Neural cell (in vitro differentiated cells): ENCODE results near the gene CCIN. TPM values are rescaled to one million over a fixed set of nuclear protein-coding genes. Genes with fewer than 3 reads are reported as not detected.

Experiments used
- H2AFZ ChIP-seq: fragments of 200-600, 300-800 bp; sonication (generic), shearing (Covaris generic); 2 replicates; pipeline ENCODE4 v1.6.0; 2014; ENCODE audit warnings: low read depth, mild to moderate bottlenecking, antibody characterized with exemption, low read length, moderate library complexity
- H3F3A ChIP-seq: fragments of 200-600 bp; shearing (Covaris generic); 2 replicates; pipeline ENCODE4 v1.6.1; 2016; ENCODE audit warnings: mild to moderate bottlenecking, moderate library complexity, mixed read lengths, antibody characterized with exemption, low read length; ENCODE audit not compliant: insufficient read depth, poor library complexity, severe bottlenecking
- H3K27ac ChIP-seq: fragments of 200-600, 300-800 bp; sonication (generic), shearing (Covaris generic); 2 replicates; pipeline ENCODE4 v1.5.1; 2014; ENCODE audit warnings: mild to moderate bottlenecking, low read length, moderate library complexity
- H3K27me3 ChIP-seq: fragments of 300-800, 200-600 bp; sonication (generic), shearing (Covaris generic); 2 replicates; pipeline ENCODE4 v1.6.0; 2014; ENCODE audit warnings: mild to moderate bottlenecking, low read depth, low read length, moderate library complexity; ENCODE audit not compliant: insufficient read depth
- H3K36me3 ChIP-seq: fragments of 300-800, 200-600 bp; sonication (generic), shearing (Covaris generic); 2 replicates; pipeline ENCODE4 v1.5.1; 2014; ENCODE audit warnings: mild to moderate bottlenecking, antibody characterized with exemption, low read length, moderate library complexity; ENCODE audit not compliant: insufficient read depth
- H3K4me2 ChIP-seq: fragments of 300-800, 200-600 bp; sonication (generic), shearing (Covaris generic); 2 replicates; pipeline ENCODE4 v1.6.0; 2014; ENCODE audit warnings: mild to moderate bottlenecking, low read length
- H3K4me3 ChIP-seq: fragments of 300-800, 200-600 bp; sonication (generic), shearing (Covaris generic); 2 replicates; pipeline ENCODE4 v1.5.1; 2014; ENCODE audit warnings: mild to moderate bottlenecking, low read length, moderate library complexity
- H3K79me2 ChIP-seq: fragments of 200-600 bp; shearing (Covaris generic); replicated peaks from 2 replicates; pipeline ENCODE4 v1.6.0; 2014; ENCODE audit warnings: mild to moderate bottlenecking, low read length, moderate library complexity; ENCODE audit not compliant: insufficient read depth
- H3K9ac ChIP-seq: fragments of 300-800, 200-600 bp; sonication (generic), shearing (Covaris generic); 2 replicates; pipeline ENCODE4 v1.6.1; 2016; ENCODE audit warnings: mild to moderate bottlenecking, low read length, mixed read lengths
- H3K9me2 ChIP-seq: fragments of 200-600 bp; shearing (Covaris generic); 2 replicates; pipeline ENCODE4 v1.6.1; 2016; ENCODE audit warnings: mild to moderate bottlenecking, low read length, mixed read lengths; ENCODE audit not compliant: insufficient read depth
- H3K9me3 ChIP-seq: fragments of 200-600, 300-800 bp; sonication (generic), shearing (Covaris generic); 2 replicates; pipeline ENCODE4 v1.6.1; 2016; ENCODE audit warnings: mild to moderate bottlenecking, mixed run types, low read length, moderate library complexity, mixed read lengths
- H4K20me1 ChIP-seq: fragments of 200-600 bp; shearing (Covaris generic); 2 replicates; pipeline ENCODE4 v1.6.1; 2016; ENCODE audit warnings: mild to moderate bottlenecking, mixed run types; ENCODE audit not compliant: insufficient read depth
- EP300 ChIP-seq: fragments of 450-650 bp; conservative IDR thresholded peaks from 2 replicates; pipeline ENCODE4 v1.6.1; 2014; ENCODE audit warnings: antibody characterized with exemption, mild to moderate bottlenecking, moderate library complexity; ENCODE audit not compliant: poor library complexity, severe bottlenecking
- EZH2 ChIP-seq: fragments of 200-600, 300-800 bp; shearing (Covaris generic), sonication (generic); IDR thresholded peaks from 2 replicates; pipeline ENCODE4 v1.6.1; 2014; ENCODE audit warnings: antibody characterized with exemption, low read length, borderline replicate concordance, mild to moderate bottlenecking; ENCODE audit not compliant: insufficient read depth, poor library complexity, severe bottlenecking
- MXI1 ChIP-seq: fragments of 450-650 bp; conservative IDR thresholded peaks from 2 replicates; pipeline ENCODE4 v1.6.1; 2014; ENCODE audit warnings: antibody characterized with exemption, mild to moderate bottlenecking; ENCODE audit not compliant: poor library complexity, severe bottlenecking
- POLR2AphosphoS5 ChIP-seq: IDR thresholded peaks from 2 replicates; pipeline ENCODE4 v1.6.1; 2012
- RAD21 ChIP-seq: fragments of 450-650 bp; conservative IDR thresholded peaks from 2 replicates; pipeline ENCODE4 v1.6.1; 2014; ENCODE audit warnings: antibody characterized with exemption, mild to moderate bottlenecking, moderate library complexity
- REST ChIP-seq: IDR thresholded peaks from 2 replicates; pipeline ENCODE4 v1.6.1; 2012; ENCODE audit warnings: borderline replicate concordance
- SMC3 ChIP-seq: fragments of 450-650 bp; conservative IDR thresholded peaks from 2 replicates; pipeline ENCODE4 v1.6.1; 2014; ENCODE audit warnings: antibody characterized with exemption, mild to moderate bottlenecking, moderate library complexity; ENCODE audit not compliant: poor library complexity
- TAF1 ChIP-seq: IDR thresholded peaks from 2 replicates; pipeline ENCODE4 v1.6.1; 2012; ENCODE audit warnings: low read depth
- polyA plus RNA-seq: library from polyadenylated mRNA; depleted of rRNA; stranded (reverse); fragments of >200 nt; gene quantifications from 2 replicates; pipeline ENCODE4 v1.2.3, GENCODE V29; 2014
- TF ChIP-seq, protein P1 (sequence below): fragments of 450-650 bp; IDR thresholded peaks from 2 replicates; pipeline ENCODE4 v1.5.1; 2014; ENCODE audit warnings: antibody characterized with exemption, mild to moderate bottlenecking, moderate library complexity; ENCODE audit not compliant: poor library complexity, severe bottlenecking

The CCIN gene
- polyA plus RNA-seq, 1 donor from 2014 or later: not detected

DNA sequence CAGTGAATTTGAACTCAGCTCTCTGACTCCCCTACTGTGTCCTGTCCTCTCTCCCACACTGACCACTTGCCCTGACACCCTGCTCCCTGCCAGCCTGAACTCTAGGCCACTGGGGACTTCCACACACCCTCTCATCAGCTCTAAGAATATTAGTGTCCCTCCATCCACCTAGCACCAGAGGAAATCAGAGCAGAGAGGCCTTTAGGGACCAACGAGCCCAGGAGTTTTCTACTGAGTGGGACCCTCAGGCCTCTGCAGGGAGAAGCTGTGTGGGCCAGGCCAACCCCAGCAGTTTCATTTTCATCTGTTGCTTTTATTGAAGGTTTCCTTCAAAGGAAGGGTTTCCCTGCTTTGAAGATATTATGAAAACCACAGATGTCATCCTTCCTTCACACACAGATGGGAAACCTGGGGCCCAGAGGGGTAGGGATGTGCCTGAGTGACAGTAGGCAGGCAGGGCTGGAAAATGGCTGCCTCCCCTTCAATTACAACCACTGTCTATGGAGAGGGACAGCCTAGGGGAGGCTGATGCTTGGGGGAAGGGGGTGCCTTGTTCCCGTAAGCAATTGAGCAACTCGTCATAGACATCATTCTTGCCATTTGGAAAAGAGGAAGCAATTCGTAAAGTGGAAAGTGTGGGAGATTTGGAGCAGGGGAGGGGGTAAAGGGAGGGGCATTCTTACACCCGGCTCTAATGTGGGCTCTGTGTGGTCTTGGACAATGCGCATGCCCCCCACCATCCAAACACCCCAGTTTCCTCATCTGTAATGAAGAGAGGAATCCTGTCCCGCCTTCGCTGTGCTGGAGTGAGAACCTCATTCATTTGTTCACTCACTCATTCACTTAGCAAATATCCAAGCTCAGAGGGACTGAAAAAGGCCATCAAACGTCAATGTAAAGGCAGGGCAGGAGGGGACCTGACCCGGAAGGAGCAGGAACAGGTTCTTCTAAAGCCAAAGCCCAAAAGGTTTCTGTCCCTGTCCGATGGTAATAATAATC is 28.8 kb upstream of the CCIN start:
- Histone ChIP-seq H2AFZ (no peak overlapping the region), H3K9me3 (no peaks in the 10 kb centered on the region), H3K36me3 (no peaks in the 10 kb centered on the region), H3K4me2 (no peak overlapping the region), H3K4me3 (no peak overlapping the region), H4K20me1 (no peaks in the 10 kb centered on the region), H3K27me3 (peaks cover 23% of the 10 kb centered on the region), H3K9me2 (no peaks in the 10 kb centered on the region), H3K27ac (no peak overlapping the region), H3F3A (no peaks in the 10 kb centered on the region), H3K79me2 (no peaks in the 10 kb centered on the region), H3K9ac (no peak overlapping the region)
- TF ChIP-seq RAD21 (no peak), EP300 (no peak), POLR2AphosphoS5 (no peak), TAF1 (no peak), SMC3 (no peak), REST (no peak), EZH2 (no peak), MXI1 (no peak)
- TF ChIP-seq, protein P1, sequence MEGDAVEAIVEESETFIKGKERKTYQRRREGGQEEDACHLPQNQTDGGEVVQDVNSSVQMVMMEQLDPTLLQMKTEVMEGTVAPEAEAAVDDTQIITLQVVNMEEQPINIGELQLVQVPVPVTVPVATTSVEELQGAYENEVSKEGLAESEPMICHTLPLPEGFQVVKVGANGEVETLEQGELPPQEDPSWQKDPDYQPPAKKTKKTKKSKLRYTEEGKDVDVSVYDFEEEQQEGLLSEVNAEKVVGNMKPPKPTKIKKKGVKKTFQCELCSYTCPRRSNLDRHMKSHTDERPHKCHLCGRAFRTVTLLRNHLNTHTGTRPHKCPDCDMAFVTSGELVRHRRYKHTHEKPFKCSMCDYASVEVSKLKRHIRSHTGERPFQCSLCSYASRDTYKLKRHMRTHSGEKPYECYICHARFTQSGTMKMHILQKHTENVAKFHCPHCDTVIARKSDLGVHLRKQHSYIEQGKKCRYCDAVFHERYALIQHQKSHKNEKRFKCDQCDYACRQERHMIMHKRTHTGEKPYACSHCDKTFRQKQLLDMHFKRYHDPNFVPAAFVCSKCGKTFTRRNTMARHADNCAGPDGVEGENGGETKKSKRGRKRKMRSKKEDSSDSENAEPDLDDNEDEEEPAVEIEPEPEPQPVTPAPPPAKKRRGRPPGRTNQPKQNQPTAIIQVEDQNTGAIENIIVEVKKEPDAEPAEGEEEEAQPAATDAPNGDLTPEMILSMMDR: no peak

GRCh38 chr9:36141288-36141687 is 27.9 kb upstream of the CCIN start:
- Histone ChIP-seq H3K4me2 (no peak overlapping the region), H3K27ac (no peak overlapping the region), H3K4me3 (no peak overlapping the region), H3K9ac (no peak overlapping the region), H3K79me2 (no peaks in the 10 kb centered on the region), H3K27me3 (peaks cover 15% of the 10 kb centered on the region), H3K9me3 (no peaks in the 10 kb centered on the region), H3K36me3 (no peaks in the 10 kb centered on the region), H2AFZ (no peak overlapping the region), H3K9me2 (no peaks in the 10 kb centered on the region), H4K20me1 (no peaks in the 10 kb centered on the region), H3F3A (no peaks in the 10 kb centered on the region)
- TF ChIP-seq SMC3 (no peak), EP300 (no peak), EZH2 (no peak), REST (no peak), TAF1 (no peak), RAD21 (no peak), MXI1 (no peak), POLR2AphosphoS5 (no peak)
- TF ChIP-seq, protein P1: no peak
